ENCODE measurements around the gene NF1.

DNA sequence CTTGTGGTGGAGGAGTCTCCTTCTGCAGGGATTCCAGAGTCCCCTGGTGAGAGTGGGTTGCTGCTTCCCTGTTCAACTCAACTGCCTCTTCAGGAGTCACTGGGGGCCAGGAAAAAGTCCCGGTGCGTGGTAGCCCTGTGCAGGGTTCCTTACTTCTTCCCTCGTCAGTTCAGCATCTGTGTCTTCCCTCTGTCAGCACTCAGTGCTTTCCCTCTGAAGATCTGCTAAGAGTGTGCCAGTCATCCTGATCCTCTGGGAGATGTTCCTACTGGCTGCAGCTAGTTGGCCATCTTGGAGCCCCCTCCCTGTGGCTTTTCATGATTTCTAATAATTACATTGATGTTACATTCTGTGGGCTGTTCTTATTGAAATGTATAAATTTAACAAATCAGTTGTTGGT, 36.5 kb downstream of the NF1 start:
- no peak for TF ChIP-seq SIN3A (IDR thresholded peaks at IDR 0.05; ENCODE audit: borderline replicate concordance, insufficient read depth, low read length)
- TF ChIP-seq, protein P1, sequence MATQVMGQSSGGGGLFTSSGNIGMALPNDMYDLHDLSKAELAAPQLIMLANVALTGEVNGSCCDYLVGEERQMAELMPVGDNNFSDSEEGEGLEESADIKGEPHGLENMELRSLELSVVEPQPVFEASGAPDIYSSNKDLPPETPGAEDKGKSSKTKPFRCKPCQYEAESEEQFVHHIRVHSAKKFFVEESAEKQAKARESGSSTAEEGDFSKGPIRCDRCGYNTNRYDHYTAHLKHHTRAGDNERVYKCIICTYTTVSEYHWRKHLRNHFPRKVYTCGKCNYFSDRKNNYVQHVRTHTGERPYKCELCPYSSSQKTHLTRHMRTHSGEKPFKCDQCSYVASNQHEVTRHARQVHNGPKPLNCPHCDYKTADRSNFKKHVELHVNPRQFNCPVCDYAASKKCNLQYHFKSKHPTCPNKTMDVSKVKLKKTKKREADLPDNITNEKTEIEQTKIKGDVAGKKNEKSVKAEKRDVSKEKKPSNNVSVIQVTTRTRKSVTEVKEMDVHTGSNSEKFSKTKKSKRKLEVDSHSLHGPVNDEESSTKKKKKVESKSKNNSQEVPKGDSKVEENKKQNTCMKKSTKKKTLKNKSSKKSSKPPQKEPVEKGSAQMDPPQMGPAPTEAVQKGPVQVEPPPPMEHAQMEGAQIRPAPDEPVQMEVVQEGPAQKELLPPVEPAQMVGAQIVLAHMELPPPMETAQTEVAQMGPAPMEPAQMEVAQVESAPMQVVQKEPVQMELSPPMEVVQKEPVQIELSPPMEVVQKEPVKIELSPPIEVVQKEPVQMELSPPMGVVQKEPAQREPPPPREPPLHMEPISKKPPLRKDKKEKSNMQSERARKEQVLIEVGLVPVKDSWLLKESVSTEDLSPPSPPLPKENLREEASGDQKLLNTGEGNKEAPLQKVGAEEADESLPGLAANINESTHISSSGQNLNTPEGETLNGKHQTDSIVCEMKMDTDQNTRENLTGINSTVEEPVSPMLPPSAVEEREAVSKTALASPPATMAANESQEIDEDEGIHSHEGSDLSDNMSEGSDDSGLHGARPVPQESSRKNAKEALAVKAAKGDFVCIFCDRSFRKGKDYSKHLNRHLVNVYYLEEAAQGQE (IDR thresholded peaks at IDR 0.05; ENCODE audit: insufficient read depth in 1 of 2, low read depth in 2 of 2, low read length in 2 of 2), result no peak
- TF ChIP-seq POLR2AphosphoS5 (IDR thresholded peaks at IDR 0.05; ENCODE audit: low read depth, low read length), result no peak
